ENCODE results near the gene DEGS2.
"Not testable (repeated sequence)": the region's sequence is repeated elsewhere in the genome, so short reads cannot be mapped to it uniquely, and the experiment has no call there.

DEGS2 gene

DNA sequence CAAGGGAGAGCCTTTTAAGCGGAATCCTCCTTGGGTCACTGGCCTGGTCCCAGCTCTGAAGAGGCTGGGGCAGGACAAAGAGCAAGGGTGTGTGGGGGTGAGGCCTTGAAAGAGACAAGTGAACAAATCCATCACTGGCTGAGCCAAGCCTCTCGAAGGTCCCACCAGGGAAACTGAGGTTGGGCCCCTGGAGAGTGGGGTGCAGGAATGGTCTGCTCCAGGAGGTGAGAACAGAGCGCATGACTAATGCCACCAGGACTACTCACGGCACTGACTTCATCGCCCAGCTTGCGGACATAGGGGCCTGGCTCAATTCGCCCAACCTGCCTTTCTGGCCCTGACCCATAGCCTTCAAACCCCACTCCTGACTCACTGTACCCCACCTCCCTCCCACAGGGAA is 19.2 kb upstream of the DEGS2 start:
- no peak for DNase-seq (ENCODE audit: low spot score)

DNA sequence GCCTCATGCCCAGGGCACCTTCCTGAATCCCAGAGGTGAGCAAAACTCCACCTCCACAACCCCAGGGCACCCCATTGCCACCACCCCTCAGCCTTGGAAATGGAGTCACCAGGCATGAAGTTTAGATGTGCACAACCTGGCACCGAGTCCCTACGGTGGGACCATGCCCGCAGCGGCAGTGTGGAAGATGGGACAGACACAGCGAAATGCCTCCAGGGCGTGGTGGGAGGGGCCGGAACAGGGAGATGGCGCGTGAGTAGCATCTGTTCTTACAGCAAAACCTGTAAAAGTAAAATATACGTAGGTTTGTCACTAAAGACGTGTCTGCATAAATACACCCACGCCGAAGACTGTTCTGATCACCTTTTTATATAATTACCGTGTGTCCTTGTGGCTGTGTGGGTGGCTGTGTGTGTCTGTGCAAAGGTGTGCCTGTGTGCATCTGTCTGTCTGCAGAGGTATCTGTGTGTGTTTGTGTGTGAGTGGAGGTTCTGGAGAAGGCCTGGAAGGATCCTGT is 17.4 kb upstream of the DEGS2 start:
- no peak for DNase-seq (ENCODE audit: low spot score)

DNA sequence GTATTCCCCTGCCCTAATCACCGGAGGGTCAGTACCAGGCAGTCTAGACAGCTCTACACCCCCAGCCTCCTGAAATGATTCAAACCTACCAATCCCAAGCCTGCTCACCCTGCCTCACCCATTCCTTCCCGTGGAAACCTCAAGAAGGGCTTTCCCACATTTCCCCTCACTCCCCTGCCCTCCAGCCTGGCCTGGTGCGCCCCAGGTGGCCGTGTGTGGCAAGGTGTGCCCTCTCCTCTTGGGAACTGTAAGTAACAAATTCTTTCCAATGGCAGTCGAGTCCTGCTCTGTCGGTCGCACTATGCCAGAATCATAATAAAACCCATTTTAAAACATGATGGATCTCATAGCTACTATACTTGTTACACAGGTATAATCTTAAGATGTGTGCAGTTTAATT is 13.9 kb upstream of the DEGS2 start:
- DNase-seq (ENCODE audit: low spot score): no peak

DNA sequence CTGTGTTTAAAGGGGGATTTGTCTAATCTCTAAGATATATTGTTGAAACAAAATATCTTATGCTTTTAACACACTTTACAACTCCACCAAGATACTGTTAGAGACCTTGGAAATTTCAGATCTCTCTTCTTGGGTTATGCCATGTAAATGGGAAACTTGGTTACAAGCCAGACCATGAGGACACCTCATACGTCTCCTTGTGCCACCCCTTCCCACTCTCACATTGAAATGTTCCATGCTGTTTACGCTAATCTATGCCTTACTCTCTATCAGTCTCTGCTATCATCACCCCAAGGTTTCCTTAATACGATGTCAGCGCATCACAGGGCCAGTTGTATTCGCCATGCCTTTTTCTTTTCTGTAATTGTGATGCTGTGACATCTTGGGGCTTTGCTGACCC is 13.4 kb upstream of the DEGS2 start:
- DNase-seq (ENCODE audit: low spot score): no peak

DNA sequence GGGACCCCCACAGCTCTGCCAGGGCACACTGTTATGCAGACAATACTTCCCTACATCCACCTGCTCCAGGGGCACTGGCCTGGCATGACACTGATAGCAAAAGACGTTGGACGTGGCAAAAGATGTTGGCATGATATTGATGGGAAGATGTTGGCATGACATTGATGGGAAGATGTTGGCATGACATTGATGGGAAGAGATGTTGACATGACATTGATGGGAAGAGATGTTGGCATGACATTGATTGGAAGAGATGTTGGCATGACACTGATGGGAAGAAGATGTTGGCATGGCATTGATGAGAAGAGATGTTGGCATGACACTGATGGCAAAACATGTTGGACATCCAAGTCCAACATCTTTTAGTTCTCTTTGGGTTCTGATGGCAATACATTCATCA is 11.4 kb upstream of the DEGS2 start:
- no peak for DNase-seq (ENCODE audit: low spot score)

DNA sequence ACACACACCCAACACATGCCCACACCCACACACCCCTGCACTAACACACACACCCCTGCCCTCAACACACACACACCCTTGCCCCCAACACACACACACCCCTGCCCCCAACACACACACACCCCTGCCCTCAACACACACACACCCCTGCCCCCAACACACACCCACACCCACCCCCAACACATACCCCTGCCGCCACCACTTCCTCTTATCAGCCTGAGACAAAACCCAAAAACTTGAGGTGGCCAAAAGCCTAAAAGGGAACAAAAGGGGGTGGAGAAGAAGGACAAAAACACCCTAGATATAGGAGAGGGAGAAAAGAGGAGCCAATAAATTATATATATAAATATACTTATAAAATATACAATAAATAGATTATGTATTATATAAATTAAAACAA is 9.1 kb upstream of the DEGS2 start:
- DNase-seq (ENCODE audit: low spot score): no peak

DNA sequence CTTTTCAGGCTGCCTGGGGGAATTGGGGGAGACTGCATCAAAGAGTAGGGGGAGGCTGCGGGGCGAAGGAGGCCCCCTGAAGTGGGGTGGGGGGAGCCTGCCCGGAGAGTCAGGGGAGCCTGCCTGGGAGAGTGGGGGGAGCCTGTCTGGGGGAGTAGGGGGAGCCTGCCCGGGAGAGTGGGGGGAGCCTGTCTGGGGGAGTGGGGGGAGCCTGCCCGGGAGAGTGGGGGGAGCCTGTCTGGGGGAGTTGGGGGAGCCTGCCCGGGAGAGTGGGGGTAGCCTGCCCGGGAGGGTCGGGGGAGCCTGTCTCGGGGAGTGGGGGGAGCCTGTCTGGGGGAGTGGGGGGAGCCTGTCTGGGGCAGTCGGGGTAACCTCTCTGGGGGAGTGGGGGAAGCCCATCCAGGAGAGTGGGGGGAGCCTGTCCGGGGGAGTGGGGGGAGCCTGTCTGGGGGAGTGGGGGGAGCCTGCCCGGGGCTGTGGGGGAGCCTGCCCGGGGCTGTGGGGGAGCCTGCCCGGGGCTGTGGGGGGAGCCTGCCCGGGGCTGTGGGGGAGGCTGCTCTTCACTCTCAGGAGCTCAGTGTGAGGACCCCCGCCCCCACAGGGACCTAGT is 6.5 kb upstream of the DEGS2 start:
- DNase-seq (ENCODE audit: low spot score): no peak

DNA sequence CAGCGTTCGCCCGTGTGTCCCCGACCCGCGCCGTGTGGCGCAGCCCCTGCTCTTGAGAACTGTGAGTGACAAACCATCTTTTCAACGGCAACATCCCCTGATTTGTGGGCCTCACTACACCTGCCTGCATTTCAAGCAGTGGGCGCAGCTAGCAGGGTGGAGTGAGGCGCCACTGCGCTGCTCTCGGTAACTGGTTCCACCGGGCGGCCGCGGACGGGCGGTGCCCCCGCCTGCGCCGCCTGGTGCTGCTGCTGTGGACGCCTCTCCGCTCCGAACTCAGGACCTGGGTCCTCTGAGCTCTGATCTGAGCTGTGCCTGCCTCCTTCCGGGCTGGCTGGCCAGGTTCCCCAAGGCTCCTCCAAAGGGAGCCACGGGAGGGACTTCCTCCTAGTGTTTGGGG is 5.9 kb upstream of the DEGS2 start:
- no peak for DNase-seq (ENCODE audit: low spot score)

DNA sequence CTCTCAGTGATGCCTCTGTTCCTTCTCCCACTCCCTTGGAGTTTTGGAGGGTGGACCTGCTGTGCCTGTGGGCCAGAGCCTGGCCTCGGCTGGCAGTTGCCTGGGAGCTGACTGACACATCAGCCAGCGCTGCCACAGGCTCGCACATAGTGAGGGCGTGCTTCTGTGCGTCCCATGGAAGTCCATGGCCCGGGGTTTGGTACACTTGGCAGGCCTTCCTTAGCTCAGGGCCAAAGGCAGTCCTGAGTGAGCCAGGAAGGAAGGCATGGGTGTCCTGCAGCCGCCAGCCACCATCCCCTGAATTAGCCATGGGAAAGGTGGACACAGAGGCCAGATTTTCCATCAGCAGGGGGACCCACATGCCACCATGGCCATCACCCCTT is 1.1 kb upstream of the DEGS2 start:
- DNase-seq (ENCODE audit: low spot score): no peak

DNA sequence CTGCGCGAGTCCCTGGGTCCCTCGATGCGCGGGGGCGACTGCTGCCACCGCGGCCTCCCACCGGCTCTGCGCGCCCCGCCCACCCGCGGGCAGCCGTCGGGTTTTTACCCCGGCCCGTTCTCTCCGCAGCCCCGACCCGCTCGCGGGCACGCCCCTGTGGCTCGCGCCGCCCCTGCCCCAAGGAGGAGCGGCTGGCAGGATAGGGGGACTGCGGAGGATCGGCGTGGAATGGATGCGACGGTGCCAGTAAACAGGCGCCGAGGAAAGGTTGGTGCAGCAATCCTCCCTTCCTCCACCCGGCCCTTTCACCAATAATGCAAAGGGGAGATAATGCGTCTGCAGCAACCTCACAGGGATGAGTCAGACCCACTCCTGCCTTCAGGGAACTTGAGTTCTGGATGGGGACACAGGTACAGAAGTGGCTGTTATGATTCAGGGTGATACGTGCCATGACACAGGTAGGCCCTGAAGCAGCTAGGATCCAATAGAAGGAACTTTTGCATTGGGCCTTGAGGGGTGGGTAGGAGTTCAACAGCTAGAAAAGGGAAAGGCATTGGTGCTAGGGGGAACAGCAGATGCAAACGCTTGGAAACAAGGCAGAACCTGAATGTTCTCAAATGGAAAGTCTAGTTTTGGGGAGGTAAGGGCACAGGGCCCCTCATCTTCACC is 554 bp upstream of the DEGS2 start:
- DNase-seq (ENCODE audit: low spot score): no peak

DNA sequence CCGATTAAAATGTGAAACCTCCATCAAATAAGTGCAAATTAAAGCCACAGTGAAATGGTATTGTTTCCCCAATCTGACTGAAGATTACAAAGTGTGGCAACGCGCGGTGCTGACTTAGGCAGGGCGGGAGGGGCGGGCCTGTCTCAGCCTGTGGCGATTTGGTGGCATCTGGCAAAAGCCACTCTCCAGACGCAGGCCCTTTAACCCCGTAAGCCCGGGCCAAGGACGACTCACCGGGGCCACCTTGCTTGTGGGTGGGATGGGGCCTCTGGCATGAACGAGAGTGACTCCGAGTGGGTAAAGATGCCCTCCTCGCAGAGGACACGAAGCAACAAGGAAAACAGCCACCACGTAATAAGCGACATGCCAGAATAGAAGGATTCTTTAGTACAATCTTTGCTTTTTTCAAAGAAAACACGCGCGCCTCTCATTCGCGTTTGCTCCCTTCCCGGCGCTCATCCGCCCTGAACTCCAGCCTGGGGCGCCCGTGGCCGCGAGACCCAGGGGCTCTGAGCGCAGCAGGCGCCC is 815 bp downstream of the DEGS2 start:
- DNase-seq (ENCODE audit: low spot score): no peak

DNA sequence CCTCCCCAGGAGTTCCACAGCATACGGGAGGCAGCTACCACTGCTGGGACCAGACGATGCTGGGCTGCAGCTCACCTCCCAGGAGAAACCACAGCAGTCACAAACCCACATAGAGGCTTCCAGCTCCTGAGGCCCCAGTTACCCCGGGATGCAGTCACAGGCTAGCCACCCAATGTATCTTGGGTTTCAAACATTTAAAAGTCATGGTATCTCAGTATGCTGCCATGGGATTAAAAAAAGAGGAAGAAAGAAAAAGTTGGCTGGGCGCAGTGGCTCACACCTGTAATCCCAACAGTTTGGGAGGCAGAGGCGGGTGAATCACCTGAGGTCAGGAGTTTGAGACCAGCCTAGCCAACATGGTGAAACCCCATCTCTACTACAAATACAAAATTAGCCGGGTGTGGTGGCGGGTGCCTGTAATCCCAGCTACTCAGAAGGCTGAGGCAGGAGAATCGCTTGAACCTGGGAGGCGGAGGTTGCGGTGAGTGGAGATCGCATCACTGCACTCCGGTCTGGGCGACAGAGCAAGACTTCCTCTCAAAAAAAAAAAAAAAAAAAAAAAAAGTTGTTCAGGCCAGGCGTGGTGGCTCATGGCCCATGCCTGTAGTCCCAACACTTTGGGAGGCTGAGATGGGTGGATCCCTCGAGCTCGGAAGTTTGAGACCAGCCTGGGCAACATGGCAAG is 1.8 kb downstream of the DEGS2 start:
- DNase-seq (ENCODE audit: low spot score): not testable (repeated sequence)

DNA sequence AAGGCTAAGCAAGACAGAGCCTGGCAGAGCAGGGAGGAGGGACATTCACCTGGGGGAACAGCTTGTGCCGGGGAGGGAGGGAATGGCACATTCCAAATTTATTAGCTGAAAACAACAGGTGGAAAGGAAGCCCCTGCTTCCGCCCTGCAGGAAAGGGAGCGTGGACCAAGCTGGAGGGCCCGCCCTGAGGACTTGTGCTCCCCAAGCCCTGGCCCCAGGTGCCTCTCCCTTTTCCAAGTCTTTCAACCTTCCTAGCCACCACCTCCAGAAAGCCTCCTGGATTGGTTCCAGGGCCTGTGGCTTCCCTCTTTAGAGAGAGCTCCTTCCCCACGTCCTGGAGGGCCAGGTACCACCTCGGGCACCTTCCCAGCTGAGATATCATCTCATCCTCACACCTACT is 2.7 kb downstream of the DEGS2 start:
- DNase-seq (ENCODE audit: low spot score): no peak

DNA sequence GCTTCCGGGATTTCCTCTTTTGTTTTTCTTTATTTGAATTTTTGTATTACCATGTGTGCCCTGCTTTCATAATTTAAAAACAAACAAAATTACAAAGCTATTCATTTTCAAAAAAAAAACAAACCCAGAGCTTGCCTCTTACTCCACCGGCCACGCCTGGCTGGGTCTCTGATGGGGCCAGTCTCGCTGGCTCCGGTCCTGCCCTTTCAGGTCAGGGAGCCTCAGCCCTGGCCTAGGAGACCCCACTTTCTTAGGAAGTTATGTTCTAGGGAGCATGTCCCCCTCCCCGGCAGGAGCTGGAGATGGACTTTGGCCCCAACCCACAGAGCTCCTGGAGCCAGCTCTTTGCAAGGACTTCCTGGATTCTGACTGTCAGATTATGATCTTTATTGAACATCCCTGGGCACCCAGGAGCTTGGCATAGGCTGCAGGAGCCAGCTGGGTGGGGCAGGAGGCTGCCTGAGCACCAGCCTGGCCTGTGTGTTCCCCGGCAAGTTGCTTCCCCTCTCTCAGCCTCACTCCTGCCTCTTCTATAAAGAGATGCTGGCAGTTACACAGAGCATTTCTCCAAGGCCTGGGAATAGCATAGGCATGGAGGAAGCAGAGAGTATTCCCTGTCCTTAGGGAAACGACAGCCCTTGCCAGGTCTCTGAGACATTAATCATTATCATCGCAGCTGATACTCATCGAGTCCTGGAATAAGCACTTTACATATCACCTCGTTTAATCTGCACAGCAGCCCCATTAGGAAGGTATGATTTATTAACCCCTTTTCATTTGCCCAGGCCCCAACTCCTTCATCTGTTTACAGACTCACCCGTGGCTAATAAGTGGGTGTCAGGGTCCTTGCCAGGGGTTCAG is 3.5 kb downstream of the DEGS2 start:
- no peak for DNase-seq (ENCODE audit: low spot score)

DNA sequence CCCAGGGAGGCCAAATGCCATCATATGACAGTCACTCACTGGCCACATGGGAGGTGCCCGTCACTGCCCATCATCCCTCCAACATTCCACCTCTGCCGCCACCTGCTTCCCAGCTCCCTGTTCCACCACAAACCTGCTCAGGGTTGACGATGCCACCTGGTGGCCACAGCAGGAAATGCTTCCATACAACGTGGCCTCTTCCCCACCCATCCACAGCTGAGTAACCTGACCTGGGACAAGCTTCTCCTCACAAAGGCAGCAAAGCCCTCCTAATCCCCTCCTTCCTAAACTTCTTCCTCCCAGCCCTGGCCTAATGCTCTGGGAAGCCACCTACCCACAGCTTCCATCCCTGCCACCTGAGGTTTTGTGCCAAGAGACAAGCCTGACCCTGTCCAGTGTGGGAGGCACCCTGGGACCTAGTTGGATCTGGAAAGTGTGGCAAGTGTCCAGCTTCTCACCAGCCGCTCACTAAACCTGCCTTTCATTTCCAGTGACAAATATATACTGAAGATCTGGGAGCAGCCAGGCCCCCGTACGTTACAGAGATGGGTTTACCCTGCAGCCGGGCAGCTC is 4.3 kb downstream of the DEGS2 start:
- no peak for DNase-seq (ENCODE audit: low spot score)

DNA sequence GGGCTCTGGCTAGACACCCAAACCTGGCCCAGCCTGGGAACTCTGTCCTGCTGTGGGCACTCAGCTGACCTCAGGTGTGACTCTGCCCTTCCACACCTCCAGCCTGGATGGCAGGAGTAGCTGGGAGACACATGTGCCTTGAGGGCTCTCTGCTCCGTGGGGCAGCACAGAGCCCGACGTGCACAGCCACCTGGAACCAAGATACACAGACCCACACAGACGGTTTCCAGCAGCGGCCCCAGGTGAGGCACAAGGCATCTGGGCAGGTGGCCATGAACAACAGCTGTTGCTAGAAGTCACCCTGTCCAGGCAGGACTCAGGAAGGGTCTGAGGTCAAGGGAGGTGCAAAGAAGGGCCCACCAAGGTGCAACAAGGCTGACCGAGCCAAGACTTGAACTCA is 5.9 kb downstream of the DEGS2 start:
- DNase-seq (ENCODE audit: low spot score): no peak

DNA sequence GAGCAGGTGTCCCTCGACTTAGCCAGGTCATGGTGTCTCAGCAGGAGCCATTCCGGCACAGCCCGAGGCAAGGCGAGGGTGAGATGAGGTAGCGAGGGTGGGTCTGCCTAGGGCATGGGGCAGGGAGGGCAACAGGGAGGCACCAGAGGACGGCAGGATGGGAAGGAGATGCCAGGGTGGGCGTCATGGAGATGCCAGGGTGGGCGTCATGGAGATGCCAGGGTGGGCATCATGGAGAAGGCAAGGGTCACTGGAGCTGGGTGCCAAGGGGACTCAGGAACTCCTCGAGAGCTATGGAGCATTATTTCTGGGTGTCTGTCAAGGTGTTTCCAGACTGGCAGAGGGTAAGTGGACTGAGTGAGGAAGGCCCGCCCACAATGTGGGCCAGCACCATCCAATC is 7.4 kb downstream of the DEGS2 start:
- no peak for DNase-seq (ENCODE audit: low spot score)

DNA sequence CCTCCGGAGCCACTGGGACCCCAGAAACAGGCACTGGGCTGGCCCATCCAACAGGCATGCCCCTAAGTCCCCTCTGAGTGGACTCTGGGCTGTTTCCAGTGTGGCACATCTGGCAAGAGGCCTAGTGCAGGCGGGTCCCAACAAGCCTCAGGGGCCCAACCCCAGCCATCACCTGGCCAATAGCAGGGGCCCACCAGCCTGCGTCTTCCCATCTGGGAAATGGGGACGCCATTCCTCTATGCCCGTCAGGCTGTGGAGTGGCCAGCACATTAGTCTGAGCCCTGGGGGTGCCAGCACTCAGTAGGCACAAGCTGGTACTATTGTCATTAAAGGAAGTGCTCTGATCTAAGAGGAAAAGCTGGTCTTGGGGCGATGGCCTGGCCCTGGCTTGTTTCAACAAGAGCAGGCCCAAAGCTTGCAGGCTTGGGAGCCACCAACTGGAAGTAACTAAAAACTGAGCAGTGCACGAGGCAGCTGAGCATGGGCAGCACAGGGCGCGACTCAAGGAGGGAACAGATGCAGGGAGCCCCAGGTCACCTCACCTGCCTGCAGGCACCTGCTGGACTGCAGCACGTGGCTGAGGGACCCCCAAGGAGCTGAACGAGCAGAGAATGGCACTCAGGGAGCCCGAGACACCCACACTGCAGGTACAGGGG is 8.4 kb downstream of the DEGS2 start:
- DNase-seq (ENCODE audit: low spot score): no peak

DNA sequence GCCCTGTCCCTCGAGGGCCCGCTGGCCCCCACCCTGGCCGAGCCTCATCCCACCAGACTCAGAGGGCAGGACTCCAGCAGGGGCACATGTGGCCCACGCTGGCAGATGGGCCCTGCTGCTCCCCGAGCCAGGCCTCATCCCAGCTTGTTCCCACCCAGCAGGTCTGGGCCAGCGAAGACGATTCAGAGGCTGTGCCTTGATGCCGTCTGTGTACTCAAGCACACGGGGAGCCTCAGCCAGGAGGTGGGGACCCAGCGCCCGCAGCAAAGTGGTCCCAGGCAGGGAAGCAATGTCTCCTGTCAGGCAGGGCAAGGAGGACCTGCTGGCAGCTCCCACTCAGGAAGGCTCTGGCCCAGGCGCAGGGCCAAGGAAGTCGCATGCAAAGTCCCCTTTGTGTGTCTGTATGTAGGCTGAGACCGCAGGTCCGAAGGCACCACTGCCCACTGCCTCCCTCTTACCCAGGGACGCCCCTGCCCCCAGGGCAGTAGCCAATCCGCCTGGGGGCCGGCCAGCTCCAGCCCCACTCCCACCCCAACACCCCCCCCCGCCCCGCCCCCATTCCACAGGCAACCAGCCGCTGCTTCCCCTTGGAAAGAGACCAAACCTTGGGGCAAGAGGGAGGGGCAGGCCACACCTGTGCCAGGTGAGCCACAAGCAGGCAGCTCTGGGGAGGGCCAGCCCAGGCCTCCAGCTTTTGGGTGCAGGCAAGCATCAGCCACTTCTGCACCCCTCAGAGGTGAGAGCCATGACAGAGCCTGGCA is 9.4 kb downstream of the DEGS2 start:
- DNase-seq (ENCODE audit: low spot score): no peak

DNA sequence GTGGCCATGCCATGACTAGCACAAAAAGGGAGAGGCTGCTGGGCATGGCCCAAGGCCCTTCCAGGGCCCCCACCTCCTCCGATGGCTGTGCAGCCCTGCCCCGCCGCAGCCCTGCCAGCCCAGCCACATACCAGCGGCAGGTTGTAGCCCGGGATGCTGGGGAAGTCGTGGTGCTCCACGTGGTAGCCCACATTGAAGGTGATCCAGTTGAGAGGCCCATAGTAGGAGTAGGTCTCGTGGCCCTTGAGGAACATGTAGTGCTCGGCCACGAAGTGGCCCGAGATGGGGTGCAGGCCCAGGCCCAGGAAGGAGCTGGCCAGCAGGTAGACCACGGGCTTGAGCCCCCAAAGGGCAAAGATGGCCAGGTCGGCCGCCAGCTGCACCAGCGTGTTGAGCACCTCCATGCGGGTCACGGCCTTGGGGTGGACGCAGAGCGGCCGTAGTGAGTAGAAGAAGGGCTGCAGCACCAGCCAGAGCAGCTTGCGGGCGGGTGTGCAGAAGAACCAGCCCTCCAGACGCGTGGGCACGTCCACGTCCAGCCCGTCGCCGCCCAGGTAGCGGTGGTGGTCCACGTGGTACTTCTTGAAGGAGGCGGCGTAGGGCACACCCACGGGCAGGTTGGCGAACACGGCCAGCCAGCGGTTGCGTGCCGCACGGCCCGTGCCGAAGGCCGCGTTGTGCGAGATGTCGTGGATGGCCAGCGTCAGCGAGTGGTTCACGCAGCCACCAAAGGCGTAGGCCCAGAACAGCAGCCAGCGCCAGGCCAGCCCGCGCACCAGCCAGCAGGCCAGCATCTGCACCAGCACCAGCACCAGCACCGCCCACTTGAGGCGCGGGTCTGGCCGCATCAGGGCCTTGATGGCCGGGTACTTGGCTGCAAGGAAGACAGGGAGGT is 10.4 kb downstream of the DEGS2 start:
- no peak for DNase-seq (ENCODE audit: low spot score)
